Sciatic nerve (tissue), 2 donors: ENCODE results near the gene VASP. TPM values are rescaled to one million over a fixed set of nuclear protein-coding genes. Genes with fewer than 3 reads are reported as not detected.

Source experiments
- ATAC-seq: fragments of 200-7000 bp; cut with Tn5 transposase; one replicate; pipeline ENCODE4 v1.9.1; 2020; ENCODE audit warnings: mild to moderate bottlenecking, moderate library complexity
- DNase-seq: peaks from one replicate; pipeline ENCODE4 v3.0.0-alpha.2; 2020; ENCODE audit warnings: low spot score
- intact Hi-C: fragments of 100-400 bp; cut with DNase I; formaldehyde crosslinking; loops from one replicate; pipeline ENCODE4 v1.14.2; 2022
- total RNA-seq: library from RNA; stranded (reverse); fragmentation: NEBNext Ultra II Directional; extraction: Animal tissue kit (Norgen Biotek cat#: 25700); gene quantifications from one replicate; pipeline ENCODE4 v1.2.1, GENCODE V29; 2021
- donor health status: DM: no; HTN: no; CAD: no.
- donor health status: DM: no; HTN: no; CAD: no.

Gene VASP
- total RNA-seq: 72.1 TPM

- DNase-seq (peak; percentile 90), ATAC-seq (peak; percentile 85)
- intact Hi-C loops: no loop called here
Observed at GRCh38 chr19:45506989-45507871, at the start of gene VASP. TSS of gene VASP (plus strand) at chr19:45507479. CDS start at chr19:45507772, 293 bp downstream.

- ATAC-seq (no peak), DNase-seq (no peak)
- intact Hi-C loops: no loop called here
Observed at GRCh38 chr19:45457776-45458175, 49.5 kb upstream of the VASP start.

- ATAC-seq: no peak
- intact Hi-C loops: no loop called here
- DNase-seq: no peak
Observed at GRCh38 chr19:45460807-45461347, 46.4 kb upstream of the VASP start.

GRCh38 chr19:45462174-45462573 is 45.1 kb upstream of the VASP start:
- ATAC-seq (no peak), DNase-seq (no peak)
- intact Hi-C loops: no loop called here

- ATAC-seq (no peak), DNase-seq (no peak)
Observed at GRCh38 chr19:45463241-45463640, 44.0 kb upstream of the VASP start.

GRCh38 chr19:45464274-45464673 is 43.0 kb upstream of the VASP start:
- intact Hi-C loops: no loop called here
- DNase-seq (no peak), ATAC-seq (no peak)

More at GRCh38 chr19:45463241-45463640, 44.0 kb upstream of the VASP start:
- intact Hi-C loops: no loop called here

GRCh38 chr19:45464852-45465441 is 42.3 kb upstream of the VASP start:
- ATAC-seq (no peak), DNase-seq (no peak)
- intact Hi-C loops: no loop called here

GRCh38 chr19:45467115-45467455 is 40.2 kb upstream of the VASP start:
- DNase-seq (no peak), ATAC-seq (no peak)
- intact Hi-C loops: no loop called here

- intact Hi-C loops: no loop called here
- ATAC-seq (peak; percentile 74), DNase-seq (peak; percentile 97)
Observed at GRCh38 chr19:45467456-45468158, 39.7 kb upstream of the VASP start, which contains the start of gene FOSB. TSS of gene FOSB (plus strand) at chr19:45467996. CDS start at chr19:45468587, 591 bp downstream.

- DNase-seq: no peak
- intact Hi-C loops: no loop called here
- peak; percentile 1 for ATAC-seq
Observed at GRCh38 chr19:45468159-45468651, 39.1 kb upstream of the VASP start.

GRCh38 chr19:45468803-45469131 is 38.5 kb upstream of the VASP start:
- intact Hi-C loops: no loop called here
- ATAC-seq (peak; percentile 23), DNase-seq (no peak)

GRCh38 chr19:45469132-45469944 is 37.9 kb upstream of the VASP start:
- ATAC-seq (peak; percentile 90), DNase-seq (peak; percentile 92)
- intact Hi-C loops: no loop called here

GRCh38 chr19:45469945-45470761 is 37.1 kb upstream of the VASP start:
- DNase-seq (no peak), ATAC-seq (no peak)
- intact Hi-C loops: no loop called here

- intact Hi-C loops: no loop called here
- no peak for DNase-seq
- no peak for ATAC-seq
Observed at GRCh38 chr19:45470762-45471081, 36.6 kb upstream of the VASP start.

GRCh38 chr19:45471111-45471930 is 36.0 kb upstream of the VASP start:
- intact Hi-C loops: no loop called here
- DNase-seq (no peak), ATAC-seq (no peak)

GRCh38 chr19:45471931-45472562 is 35.2 kb upstream of the VASP start:
- intact Hi-C loops: no loop called here
- DNase-seq (no peak), ATAC-seq (no peak)
